Gastrocnemius medialis (tissue), 4 donors: ENCODE results near the gene CEPT1. TPM values are rescaled to one million over a fixed set of nuclear protein-coding genes. Genes with fewer than 3 reads are reported as not detected.

Experiments used
- ATAC-seq, 2 donors: fragments of 150-250 bp; one replicate each; pipeline ENCODE4 v1.9.1; 2016
- DNase-seq, 2 donors: peaks; one replicate each; pipeline ENCODE4 v3.0.0-alpha.2; 2019
- H3K27ac ChIP-seq, 4 donors: fragments of 200-600 bp; sonication (generic); 1 replicate in 1 of 4; 2 replicates in 3 of 4; pipeline ENCODE4 v1.5.1; 2016 to 2018; ENCODE audit warnings: mild to moderate bottlenecking in 2 of 4, moderate library complexity in 1 of 4
- H3K27me3 ChIP-seq, 3 donors: fragments of 200-600 bp; sonication (generic) in 2 of 3; 1 replicate in 1 of 3; 2 replicates in 2 of 3; pipeline versions ENCODE4 v1.5.1 to v1.6.0; 2016 to 2019; ENCODE audit warnings: mild to moderate bottlenecking in 1 of 3, moderate library complexity in 1 of 3
- H3K36me3 ChIP-seq, 2 donors: fragments of 200-600 bp; sonication (generic) in 1 of 2; one replicate each; pipeline ENCODE4 v1.5.1; 2017 to 2018
- H3K4me1 ChIP-seq, 2 donors: fragments of 200-600 bp; sonication (generic) in 1 of 2; one replicate each; pipeline ENCODE4 v1.5.1; 2016 to 2017; ENCODE audit warnings: mild to moderate bottlenecking in 2 of 2
- H3K4me3 ChIP-seq, 4 donors: fragments of 200-600 bp; sonication (generic) in 3 of 4; 1 replicate in 1 of 4; 2 replicates in 3 of 4; pipeline ENCODE4 v1.5.1; 2016 to 2019; ENCODE audit warnings: mild to moderate bottlenecking in 2 of 4
- H3K9me3 ChIP-seq, 3 donors: fragments of 200-600 bp; sonication (generic) in 2 of 3; 1 replicate in 1 of 3; 2 replicates in 2 of 3; pipeline ENCODE4 v1.5.1; 2016 to 2019
- CTCF ChIP-seq, 5 experiments: fragments of 450-650 bp in 3 of 5; fragments of 200-600 bp in 2 of 5; sonication (generic) in 2 of 5; IDR thresholded peaks in 4 of 5; conservative IDR thresholded peaks in 1 of 5; 1 replicate in 4 of 5; 2 replicates in 1 of 5; pipeline ENCODE4 v1.5.1; 2016 to 2019; ENCODE audit warnings: antibody characterized with exemption in 5 of 5, mild to moderate bottlenecking in 3 of 5, moderate library complexity in 3 of 5
- POLR2A ChIP-seq, 2 donors: fragments of 450-650 bp; IDR thresholded peaks; one replicate each; pipeline ENCODE4 v1.6.1; 2017; ENCODE audit warnings: antibody characterized with exemption in 2 of 2, mild to moderate bottlenecking in 2 of 2, moderate library complexity in 2 of 2
- in situ Hi-C, 4 donors: fragments of 200-750 bp; cut with MboI; loops; one replicate each; pipeline versions ENCODE4 v1.15.0 to v1.8.0; 2017; ENCODE audit warnings: low sequenced_read_pairs in 4 of 4
- intact Hi-C: fragments of 100-400 bp; cut with DNase I; formaldehyde crosslinking; loops from one replicate; pipeline ENCODE4 v1.15.1; 2023; ENCODE audit warnings: low total_unique reads
- total RNA-seq, 4 donors: library from RNA; depleted of rRNA; stranded (reverse); fragments of >200 nt; gene quantifications; one replicate each; pipeline versions ENCODE4 v1.1.0 to v1.2.3, GENCODE V29; 2016

Gene CEPT1
- total RNA-seq, 4 donors from 2014 or later = 8.2 to 14.8 (median 10.6) TPM

GRCh38 chr1:111174070-111174469 is 34.0 kb downstream of the CEPT1 start:
- intact Hi-C loops (no loop called here), in situ Hi-C loops (no loop called here)
- H3K4me1 ChIP-seq = no peaks in the 10 kb centered on the region
- H3K36me3 ChIP-seq = peaks cover 0 to 41% of the 10 kb centered on the region in 2 donors
- no peak for DNase-seq
- no peaks in the 10 kb centered on the region for H3K27me3 ChIP-seq
- H3K9me3 ChIP-seq = no peaks in the 10 kb centered on the region
- no peak overlapping the region for H3K4me3 ChIP-seq
- no peak overlapping the region for H3K27ac ChIP-seq
- ATAC-seq = no peak
- TF ChIP-seq POLR2A (IDR thresholded peaks at IDR 0.05) (no peak), CTCF (IDR thresholded peaks at IDR 0.05 in 4 of 5, conservative IDR thresholded peaks at IDR 0.05 in 1 of 5) (no peak)

- in situ Hi-C loops (no loop called here), intact Hi-C loops (no loop called here)
- peaks cover 0 to 39% of the 10 kb centered on the region in 2 donors for H3K36me3 ChIP-seq
- H3K9me3 ChIP-seq = no peaks in the 10 kb centered on the region
- no peaks in the 10 kb centered on the region for H3K27me3 ChIP-seq
- peaks cover 0 to 6% of the 10 kb centered on the region in 2 donors for H3K4me1 ChIP-seq
- H3K4me3 ChIP-seq = no peak overlapping the region
- ATAC-seq (no peak), DNase-seq (no peak)
- TF ChIP-seq POLR2A (IDR thresholded peaks at IDR 0.05) = no peak
- TF ChIP-seq CTCF (IDR thresholded peaks at IDR 0.05 in 4 of 5, conservative IDR thresholded peaks at IDR 0.05 in 1 of 5) = no peak
- H3K27ac ChIP-seq = no peak overlapping the region
These were observed 35.3 kb downstream of the CEPT1 start for GRCh38 chr1:111175349-111175748.

- ATAC-seq (no peak), DNase-seq (no peak)
- Histone ChIP-seq H3K27me3 (no peaks in the 10 kb centered on the region), H3K4me1 (peaks cover 0 to 6% of the 10 kb centered on the region in 2 donors), H3K4me3 (no peak overlapping the region), H3K27ac (no peak overlapping the region), H3K9me3 (no peaks in the 10 kb centered on the region), H3K36me3 (peaks cover 0 to 39% of the 10 kb centered on the region in 2 donors)
- intact Hi-C loops (no loop called here), in situ Hi-C loops (no loop called here)
- TF ChIP-seq CTCF (IDR thresholded peaks at IDR 0.05 in 4 of 5, conservative IDR thresholded peaks at IDR 0.05 in 1 of 5) (no peak), POLR2A (IDR thresholded peaks at IDR 0.05) (no peak)
These were observed 36.7 kb downstream of the CEPT1 start for GRCh38 chr1:111176678-111177077.

GRCh38 chr1:111179968-111180533 is 40.0 kb downstream of the CEPT1 start:
- TF ChIP-seq POLR2A (IDR thresholded peaks at IDR 0.05) (no peak), CTCF (IDR thresholded peaks at IDR 0.05 in 4 of 5, conservative IDR thresholded peaks at IDR 0.05 in 1 of 5) (no peak)
- DNase-seq (no peak), ATAC-seq (no peak)
- in situ Hi-C loops = no loop called here
- Histone ChIP-seq H3K4me1 (peaks cover 0 to 6% of the 10 kb centered on the region in 2 donors), H3K27me3 (no peaks in the 10 kb centered on the region), H3K27ac (no peak overlapping the region), H3K36me3 (peaks cover 2 to 42% of the 10 kb centered on the region in 2 donors), H3K4me3 (no peak overlapping the region), H3K9me3 (no peaks in the 10 kb centered on the region)
- intact Hi-C loops = no loop called here

GRCh38 chr1:111182052-111182451 is 42.0 kb downstream of the CEPT1 start:
- intact Hi-C loops (no loop called here), in situ Hi-C loops (no loop called here)
- H3K27me3 ChIP-seq = no peaks in the 10 kb centered on the region
- DNase-seq (no peak), ATAC-seq (no peak)
- peaks cover 2 to 37% of the 10 kb centered on the region in 2 donors for H3K36me3 ChIP-seq
- H3K27ac ChIP-seq = no peak overlapping the region
- H3K9me3 ChIP-seq = no peaks in the 10 kb centered on the region
- TF ChIP-seq POLR2A (IDR thresholded peaks at IDR 0.05) (no peak), CTCF (IDR thresholded peaks at IDR 0.05 in 4 of 5, conservative IDR thresholded peaks at IDR 0.05 in 1 of 5) (no peak)
- H3K4me1 ChIP-seq = peaks cover 0 to 6% of the 10 kb centered on the region in 2 donors
- no peak overlapping the region for H3K4me3 ChIP-seq
